Activated CD4-positive, alpha-beta T cell treated with anti-CD3 and anti-CD28 coated beads, Interleukin-2, amount 50 U/mL, for 48 hours (primary cell): ENCODE data around the gene CAMK1.
A peak's percentile ranks its signal among the peaks of the same experiment; 100 is the strongest.
"Not testable (repeated sequence)": the region's sequence is repeated elsewhere in the genome, so short reads cannot be mapped to it uniquely, and the experiment has no call there.

Experiments
- DNase-seq, 2 experiments: peaks; one replicate each; pipeline ENCODE4 v3.0.0-alpha.2; 2020

Gene CAMK1

GRCh38 chr3:9792405-9793160 lies 22.8 kb upstream of the CAMK1 start, which contains the start of the genes ARPC4 and TADA3:
Gene ARPC4 (plus strand): TSS chr3:9793082. CDS start chr3:9793122, 40 bp downstream.
Gene TADA3 (minus strand): TSS chr3:9792473. CDS start chr3:9791466, 1,007 bp downstream.
- peak; percentile 89 to 92 for DNase-seq

- DNase-seq = no peak
Measured at GRCh38 chr3:9791790-9792404, 22.1 kb upstream of the CAMK1 start.

- no peak for DNase-seq
Measured at GRCh38 chr3:9791127-9791526, 21.4 kb upstream of the CAMK1 start.

- DNase-seq = peak in 1 of 2 experiments; percentile 46
Measured at GRCh38 chr3:9787714-9788113, 18.0 kb upstream of the CAMK1 start.

- peak in 1 of 2 experiments; percentile 26 for DNase-seq
Measured at GRCh38 chr3:9786825-9787669, 17.3 kb upstream of the CAMK1 start.

- DNase-seq = no peak
Measured at GRCh38 chr3:9786209-9786739, 16.5 kb upstream of the CAMK1 start.

GRCh38 chr3:9785602-9786001 lies 15.9 kb upstream of the CAMK1 start:
- DNase-seq = no peak

- DNase-seq = no peak
Measured at GRCh38 chr3:9784965-9785364, 15.2 kb upstream of the CAMK1 start.

GRCh38 chr3:9783954-9784353 lies 14.2 kb upstream of the CAMK1 start:
- no peak for DNase-seq

- DNase-seq = no peak
Measured at GRCh38 chr3:9782770-9783169, 13.0 kb upstream of the CAMK1 start.

GRCh38 chr3:9781978-9782603 lies 12.3 kb upstream of the CAMK1 start:
- DNase-seq = no peak

- no peak for DNase-seq
Measured at GRCh38 chr3:9781551-9781950, 11.8 kb upstream of the CAMK1 start.

- DNase-seq = no peak
Measured at GRCh38 chr3:9780910-9781309, 11.2 kb upstream of the CAMK1 start.

- peak in 1 of 2 experiments; percentile 31 for DNase-seq
Measured at GRCh38 chr3:9780458-9780812, 10.7 kb upstream of the CAMK1 start.

GRCh38 chr3:9779721-9780457 lies 10.1 kb upstream of the CAMK1 start:
- peak; percentile 45 to 57 for DNase-seq

GRCh38 chr3:9779075-9779593 lies 9.4 kb upstream of the CAMK1 start:
- no peak for DNase-seq

- DNase-seq = peak; percentile 71 to 78
Measured at GRCh38 chr3:9778143-9779074, 8.7 kb upstream of the CAMK1 start.

- DNase-seq = peak in 1 of 2 experiments; percentile 50
Measured at GRCh38 chr3:9777694-9778021, 7.9 kb upstream of the CAMK1 start.

- peak in 1 of 2 experiments; percentile 32 for DNase-seq
Measured at GRCh38 chr3:9776896-9777693, 7.3 kb upstream of the CAMK1 start.

- not testable (repeated sequence) for DNase-seq
Measured at GRCh38 chr3:9771007-9771406, 1.3 kb upstream of the CAMK1 start.
